ENCODE data around the gene NUP35. TPM values are rescaled to one million over a fixed set of nuclear protein-coding genes. Genes with fewer than 3 reads are reported as not detected.
A peak's percentile ranks its signal among the peaks of the same experiment; 100 is the strongest.

NUP35 gene
- total and polyA plus RNA-seq, 2 donors (not counting 1 experiment from before 2014, with no cell fraction given) = 8.9 to 10.0 TPM

DNA sequence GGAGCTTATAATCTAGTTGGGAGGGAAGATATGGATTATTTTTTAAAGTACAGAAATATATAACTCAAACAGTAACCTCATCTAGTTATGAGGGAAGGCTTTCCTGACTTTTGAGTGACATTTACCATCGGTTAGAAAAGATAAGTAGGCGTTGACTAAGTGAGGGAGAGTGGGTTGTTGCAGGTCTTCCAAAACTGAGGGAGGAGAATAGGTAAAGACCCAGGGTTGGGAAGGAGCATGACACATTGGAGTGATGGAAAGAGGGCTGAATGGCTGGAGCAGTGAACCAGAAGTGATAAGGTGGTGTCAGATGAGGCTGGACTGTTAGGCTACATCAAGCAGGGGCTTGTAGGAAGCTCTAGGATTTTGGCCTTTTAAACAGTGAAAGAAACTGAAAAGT is 10.6 kb upstream of the NUP35 start:
- H2AFZ ChIP-seq (ENCODE audit: low read length) = no peak overlapping the region
- no peak for TF ChIP-seq EZH2 (IDR thresholded peaks at IDR 0.05; ENCODE audit: low read length, missing control alignments)
- TF ChIP-seq, protein P1, sequence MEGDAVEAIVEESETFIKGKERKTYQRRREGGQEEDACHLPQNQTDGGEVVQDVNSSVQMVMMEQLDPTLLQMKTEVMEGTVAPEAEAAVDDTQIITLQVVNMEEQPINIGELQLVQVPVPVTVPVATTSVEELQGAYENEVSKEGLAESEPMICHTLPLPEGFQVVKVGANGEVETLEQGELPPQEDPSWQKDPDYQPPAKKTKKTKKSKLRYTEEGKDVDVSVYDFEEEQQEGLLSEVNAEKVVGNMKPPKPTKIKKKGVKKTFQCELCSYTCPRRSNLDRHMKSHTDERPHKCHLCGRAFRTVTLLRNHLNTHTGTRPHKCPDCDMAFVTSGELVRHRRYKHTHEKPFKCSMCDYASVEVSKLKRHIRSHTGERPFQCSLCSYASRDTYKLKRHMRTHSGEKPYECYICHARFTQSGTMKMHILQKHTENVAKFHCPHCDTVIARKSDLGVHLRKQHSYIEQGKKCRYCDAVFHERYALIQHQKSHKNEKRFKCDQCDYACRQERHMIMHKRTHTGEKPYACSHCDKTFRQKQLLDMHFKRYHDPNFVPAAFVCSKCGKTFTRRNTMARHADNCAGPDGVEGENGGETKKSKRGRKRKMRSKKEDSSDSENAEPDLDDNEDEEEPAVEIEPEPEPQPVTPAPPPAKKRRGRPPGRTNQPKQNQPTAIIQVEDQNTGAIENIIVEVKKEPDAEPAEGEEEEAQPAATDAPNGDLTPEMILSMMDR (conservative IDR thresholded peaks at IDR 0.05 in 1 of 2, IDR thresholded peaks at IDR 0.05 in 1 of 2; ENCODE audit: low read depth in 1 of 2, low read length in 2 of 2) = no peak
- H3K27me3 ChIP-seq (ENCODE audit: control insufficient read depth, insufficient read depth, low read length) = no peaks in the 10 kb centered on the region
- no peaks in the 10 kb centered on the region for H3K79me2 ChIP-seq (ENCODE audit: control insufficient read depth, insufficient read depth, low read length)
- H3K9ac ChIP-seq (ENCODE audit: insufficient read depth, low read length) = no peak overlapping the region
- H3K4me2 ChIP-seq (ENCODE audit: extremely low read depth, insufficient read depth, low read length) = no peak overlapping the region
- H4K20me1 ChIP-seq (ENCODE audit: control insufficient read depth, extremely low read depth, insufficient read depth, low read length) = no peaks in the 10 kb centered on the region
- H3K36me3 ChIP-seq (ENCODE audit: control insufficient read depth, insufficient read depth, low read length) = no peaks in the 10 kb centered on the region
- H3K4me1 ChIP-seq (ENCODE audit: control insufficient read depth, extremely low read depth, insufficient read depth, low read length) = no peaks in the 10 kb centered on the region
- no peak for DNase-seq (ENCODE audit: low read depth in 2 of 2)
- H3K4me3 ChIP-seq (replicated peaks in 1 of 4; ENCODE audit: control extremely low read depth in 1 of 4, insufficient read depth in 1 of 4, low read depth in 3 of 4, low read length in 4 of 4) = no peak overlapping the region
- no peaks in the 10 kb centered on the region for H3K9me3 ChIP-seq (ENCODE audit: control insufficient read depth, insufficient read depth, low read depth, low read length)
- no peak overlapping the region for H3K27ac ChIP-seq (ENCODE audit: insufficient read depth, low read length)

DNA sequence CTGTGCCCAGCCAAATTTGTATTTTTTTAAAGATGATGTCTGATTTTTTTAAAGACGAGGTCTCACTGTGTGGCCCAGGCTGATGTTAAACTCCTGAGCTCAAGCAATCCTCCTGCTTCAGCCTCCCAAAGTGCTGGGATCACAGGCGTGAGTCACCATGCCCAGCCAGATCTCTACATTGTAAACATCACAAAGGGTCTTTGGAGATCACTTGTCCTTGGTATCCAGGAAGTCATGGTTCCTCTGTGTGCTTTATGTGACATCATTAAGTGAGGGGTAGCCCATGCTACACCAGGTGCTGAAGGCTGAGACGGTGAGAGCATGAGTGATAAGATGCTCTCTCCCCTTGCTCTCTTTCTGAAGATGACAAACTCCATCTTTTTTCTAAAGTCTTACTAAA is 7.0 kb upstream of the NUP35 start:
- no peaks in the 10 kb centered on the region for H3K9me3 ChIP-seq (ENCODE audit: control insufficient read depth, insufficient read depth, low read depth, low read length)
- no peaks in the 10 kb centered on the region for H3K36me3 ChIP-seq (ENCODE audit: control insufficient read depth, insufficient read depth, low read length)
- H3K9ac ChIP-seq (ENCODE audit: insufficient read depth, low read length) = no peak overlapping the region
- no peak for TF ChIP-seq EZH2 (IDR thresholded peaks at IDR 0.05; ENCODE audit: low read length, missing control alignments)
- TF ChIP-seq, protein P1 (conservative IDR thresholded peaks at IDR 0.05 in 1 of 2, IDR thresholded peaks at IDR 0.05 in 1 of 2; ENCODE audit: low read depth in 1 of 2, low read length in 2 of 2) = no peak
- no peaks in the 10 kb centered on the region for H3K27me3 ChIP-seq (ENCODE audit: control insufficient read depth, insufficient read depth, low read length)
- no peak overlapping the region for H3K27ac ChIP-seq (ENCODE audit: insufficient read depth, low read length)
- H3K4me2 ChIP-seq (ENCODE audit: extremely low read depth, insufficient read depth, low read length) = no peak overlapping the region
- no peaks in the 10 kb centered on the region for H4K20me1 ChIP-seq (ENCODE audit: control insufficient read depth, extremely low read depth, insufficient read depth, low read length)
- no peak overlapping the region for H2AFZ ChIP-seq (ENCODE audit: low read length)
- H3K79me2 ChIP-seq (ENCODE audit: control insufficient read depth, insufficient read depth, low read length) = no peaks in the 10 kb centered on the region
- H3K4me3 ChIP-seq (replicated peaks in 1 of 4; ENCODE audit: control extremely low read depth in 1 of 4, insufficient read depth in 1 of 4, low read depth in 3 of 4, low read length in 4 of 4) = no peak overlapping the region
- no peaks in the 10 kb centered on the region for H3K4me1 ChIP-seq (ENCODE audit: control insufficient read depth, extremely low read depth, insufficient read depth, low read length)
- no peak for DNase-seq (ENCODE audit: low read depth in 2 of 2)

DNA sequence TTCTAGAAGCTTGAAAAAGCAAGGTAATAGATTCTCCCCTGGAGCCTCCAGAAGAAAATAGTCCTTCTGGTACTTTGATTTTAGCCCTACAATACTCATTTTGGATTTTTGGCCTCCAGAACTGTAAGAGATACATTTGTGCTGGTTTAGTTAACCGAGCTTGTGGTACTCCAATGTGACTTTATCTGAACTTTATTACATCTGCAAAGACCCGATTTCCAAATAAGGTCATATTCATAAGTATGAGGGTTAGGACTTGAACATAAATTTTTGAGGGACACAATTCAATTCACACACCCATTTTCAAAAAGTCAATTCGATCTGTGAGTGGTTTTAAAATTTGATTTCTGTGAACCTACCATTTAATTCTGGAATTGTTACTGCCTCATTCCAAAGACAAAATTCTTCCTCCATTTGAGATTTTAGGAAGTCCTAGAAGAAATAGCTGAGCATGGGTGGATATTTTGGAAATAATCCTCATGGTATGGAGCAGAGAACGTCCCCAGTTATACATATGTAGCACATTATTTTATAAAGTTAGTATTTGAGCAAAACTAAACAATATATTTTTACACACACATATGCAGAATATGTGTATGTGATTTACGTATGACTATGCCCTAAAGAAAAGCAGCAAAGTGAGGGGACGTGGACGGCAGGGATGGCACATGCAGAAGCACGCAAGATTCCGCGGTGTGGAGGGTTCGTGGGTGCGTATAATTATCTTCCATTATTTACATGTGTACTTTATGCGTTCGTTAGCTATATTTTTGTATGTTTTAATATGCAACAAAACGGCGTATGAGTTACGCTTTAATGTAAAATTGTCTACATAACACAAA is 905 bp upstream of the NUP35 start:
- DNase-seq (ENCODE audit: low read depth in 2 of 2) = peak in 1 of 2 donors; percentile 5
- Histone ChIP-seq H3K79me2 (ENCODE audit: control insufficient read depth, insufficient read depth, low read length) (peaks cover 31% of the 10 kb centered on the region), H3K27ac (ENCODE audit: insufficient read depth, low read length) (peak overlapping the region; percentile 89)

More for the DNA sequence above, 905 bp upstream of the NUP35 start:
- peaks cover 2% of the 10 kb centered on the region for H3K4me1 ChIP-seq (ENCODE audit: control insufficient read depth, extremely low read depth, insufficient read depth, low read length)
- H2AFZ ChIP-seq (ENCODE audit: low read length) = peak overlapping the region; percentile 89
- no peaks in the 10 kb centered on the region for H3K36me3 ChIP-seq (ENCODE audit: control insufficient read depth, insufficient read depth, low read length)
- TF ChIP-seq, protein P1 (conservative IDR thresholded peaks at IDR 0.05 in 1 of 2, IDR thresholded peaks at IDR 0.05 in 1 of 2; ENCODE audit: low read depth in 1 of 2, low read length in 2 of 2) = no peak
- no peak for TF ChIP-seq EZH2 (IDR thresholded peaks at IDR 0.05; ENCODE audit: low read length, missing control alignments)
- no peaks in the 10 kb centered on the region for H3K9me3 ChIP-seq (ENCODE audit: control insufficient read depth, insufficient read depth, low read depth, low read length)
- no peak overlapping the region for H3K9ac ChIP-seq (ENCODE audit: insufficient read depth, low read length)
- no peaks in the 10 kb centered on the region for H3K27me3 ChIP-seq (ENCODE audit: control insufficient read depth, insufficient read depth, low read length)
- H3K4me2 ChIP-seq (ENCODE audit: extremely low read depth, insufficient read depth, low read length) = peak overlapping the region; percentile 75
- H4K20me1 ChIP-seq (ENCODE audit: control insufficient read depth, extremely low read depth, insufficient read depth, low read length) = no peaks in the 10 kb centered on the region
- H3K4me3 ChIP-seq (replicated peaks in 1 of 4; ENCODE audit: control extremely low read depth in 1 of 4, insufficient read depth in 1 of 4, low read depth in 3 of 4, low read length in 4 of 4) = peak overlapping the region; percentile 67 to 97 (median 85)
